MV-4-11 (cell line): Measurements from ENCODE around the gene CD9.
"Not testable (repeated sequence)": the region's sequence is repeated elsewhere in the genome, so short reads cannot be mapped to it uniquely, and the experiment has no call there.

Experiments
- DNase-seq: peaks from one replicate; lab custom pipeline; 2025; lab: John Stamatoyannopoulos, UW

The CD9 gene

DNA sequence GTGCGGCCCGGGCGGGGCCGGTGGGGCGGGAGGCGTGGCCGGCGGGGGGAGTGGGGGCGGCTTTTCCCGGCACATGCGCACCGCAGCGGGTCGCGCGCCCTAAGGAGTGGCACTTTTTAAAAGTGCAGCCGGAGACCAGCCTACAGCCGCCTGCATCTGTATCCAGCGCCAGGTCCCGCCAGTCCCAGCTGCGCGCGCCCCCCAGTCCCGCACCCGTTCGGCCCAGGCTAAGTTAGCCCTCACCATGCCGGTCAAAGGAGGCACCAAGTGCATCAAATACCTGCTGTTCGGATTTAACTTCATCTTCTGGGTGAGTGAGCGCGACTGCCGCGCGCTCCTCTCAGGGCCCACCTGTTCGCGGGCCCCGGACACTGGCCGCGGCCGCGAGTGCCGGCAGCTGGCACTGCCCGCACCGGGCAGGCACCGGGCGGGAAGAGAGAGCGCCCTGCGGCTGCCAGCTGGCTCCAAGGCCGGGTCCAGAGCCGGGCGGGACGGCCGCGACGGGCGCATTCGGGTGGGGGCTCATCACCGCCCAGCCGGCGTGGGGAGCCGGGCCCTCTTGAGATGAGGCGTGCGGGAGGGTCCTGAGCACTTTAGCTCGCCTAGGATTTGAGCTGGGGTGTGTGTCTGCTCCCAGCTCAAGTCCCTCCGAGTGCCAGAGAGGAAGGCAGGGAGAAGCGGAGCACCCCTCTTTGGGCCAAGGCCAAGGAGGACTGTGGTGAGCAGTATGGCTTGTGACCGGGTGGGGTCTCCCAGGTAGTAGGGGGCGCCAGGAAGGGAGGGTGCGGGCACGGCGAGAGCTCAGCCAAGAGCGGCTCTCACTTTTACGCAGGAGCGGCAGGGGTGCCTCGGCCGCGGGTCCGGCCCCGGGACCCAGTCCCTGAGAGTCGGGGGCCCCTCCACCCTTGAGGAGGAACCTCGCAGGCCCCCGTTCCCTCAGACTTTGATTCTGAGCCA is at the start of gene CD9:
CD9 (plus strand) TSS at position 145 of the 957 bp plus-strand sequence; CDS start at position 245, 100 bp downstream.
- DNase-seq: no peak

DNA sequence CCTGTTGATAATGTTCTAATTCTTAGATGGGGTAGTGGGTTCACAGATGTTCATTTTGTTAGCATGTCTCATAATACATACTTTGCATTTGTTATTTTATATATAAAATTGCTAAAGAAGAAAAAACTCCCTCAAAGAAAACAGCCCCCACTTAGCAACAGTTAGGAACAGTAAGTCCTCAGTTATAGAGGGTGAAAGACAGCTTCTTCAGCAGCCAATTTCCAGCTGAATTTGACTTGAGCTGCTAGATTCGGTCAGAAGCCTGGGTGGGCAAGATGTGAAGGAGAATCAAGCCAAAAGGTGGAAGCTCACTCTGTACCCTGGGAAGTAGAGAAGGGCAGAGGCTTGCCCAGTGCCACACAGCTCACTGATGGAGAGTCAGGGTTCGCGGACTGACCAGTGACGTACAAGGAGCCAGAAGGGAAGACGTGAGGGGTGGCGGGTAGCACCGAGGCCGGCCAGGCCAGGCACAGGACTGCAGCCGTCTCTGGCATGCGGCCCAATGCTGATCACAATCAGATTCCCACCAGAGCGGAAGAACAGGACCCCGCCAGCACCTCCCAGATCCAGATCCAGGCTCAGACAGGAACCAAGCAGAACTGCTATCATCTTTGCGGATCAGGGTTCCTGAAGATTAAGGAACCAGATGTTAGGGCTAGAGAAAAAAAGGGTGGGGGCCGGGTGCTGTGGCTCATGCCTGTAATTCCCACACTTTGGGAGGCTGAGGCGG is 45.3 kb upstream of the CD9 start:
- no peak for DNase-seq

DNA sequence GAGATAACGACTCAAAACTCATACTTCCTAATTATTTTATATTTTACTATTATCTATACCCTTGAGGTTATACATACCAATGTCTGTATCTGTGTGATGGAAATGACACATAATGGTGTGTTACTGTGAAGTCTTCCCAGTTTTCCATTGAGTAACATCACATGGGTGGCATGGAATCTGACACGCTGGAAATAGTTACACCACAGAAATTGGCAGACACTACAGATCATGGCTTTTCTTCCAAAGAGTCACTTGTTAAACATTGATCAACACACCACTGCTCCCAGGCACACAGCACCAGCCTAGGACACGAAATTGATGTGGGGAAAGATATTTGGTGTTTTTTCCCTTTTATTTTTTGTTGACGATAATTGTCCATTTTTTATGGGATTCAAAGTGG is 42.7 kb upstream of the CD9 start:
- no peak for DNase-seq

- no peak for DNase-seq
Measured at GRCh38 chr12:6158255-6158654, 41.9 kb upstream of the CD9 start.

- DNase-seq: no peak
Measured at GRCh38 chr12:6158749-6159148, 41.5 kb upstream of the CD9 start.

DNA sequence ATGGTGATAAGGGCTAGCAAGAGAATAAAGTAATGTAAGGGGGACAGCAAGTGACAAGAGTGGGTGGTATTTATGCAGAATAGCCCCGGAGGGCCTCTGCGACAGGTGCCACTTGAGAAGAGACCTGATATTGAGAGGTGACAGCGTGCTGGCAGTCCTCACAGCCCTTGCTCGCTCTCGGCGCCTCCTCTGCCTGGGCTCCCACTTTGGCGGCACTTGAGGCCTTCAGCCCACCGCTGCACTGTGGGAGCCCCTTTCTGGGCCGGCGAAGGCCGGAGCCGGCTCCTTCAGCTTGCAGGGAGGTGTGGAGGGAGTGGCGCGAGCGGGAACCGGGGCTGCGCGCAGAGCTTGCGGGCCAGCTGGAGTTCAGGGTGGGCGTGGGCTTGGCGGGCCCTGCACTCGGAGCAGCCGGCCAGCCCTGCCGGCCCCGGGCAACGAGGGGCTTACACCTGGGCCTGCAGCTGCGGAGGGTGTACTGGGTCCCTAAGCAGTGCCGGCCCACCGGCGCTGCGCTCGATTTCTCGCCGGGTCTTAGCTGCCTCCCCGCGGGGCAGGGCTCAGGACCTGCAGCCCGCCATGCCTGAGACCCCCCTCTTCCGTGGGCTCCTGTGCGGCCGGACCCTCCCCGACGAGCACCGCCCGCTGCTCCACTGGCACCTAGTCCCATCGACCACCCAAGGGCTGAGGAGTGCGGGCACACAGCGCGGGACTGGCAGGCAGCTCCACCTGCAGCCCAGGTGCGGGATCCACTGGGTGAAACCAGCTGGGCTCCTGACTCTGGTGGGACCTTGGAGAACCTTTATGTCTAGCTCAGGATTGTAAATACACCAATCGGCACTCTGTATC is 40.8 kb upstream of the CD9 start:
- not testable (repeated sequence) for DNase-seq

DNA sequence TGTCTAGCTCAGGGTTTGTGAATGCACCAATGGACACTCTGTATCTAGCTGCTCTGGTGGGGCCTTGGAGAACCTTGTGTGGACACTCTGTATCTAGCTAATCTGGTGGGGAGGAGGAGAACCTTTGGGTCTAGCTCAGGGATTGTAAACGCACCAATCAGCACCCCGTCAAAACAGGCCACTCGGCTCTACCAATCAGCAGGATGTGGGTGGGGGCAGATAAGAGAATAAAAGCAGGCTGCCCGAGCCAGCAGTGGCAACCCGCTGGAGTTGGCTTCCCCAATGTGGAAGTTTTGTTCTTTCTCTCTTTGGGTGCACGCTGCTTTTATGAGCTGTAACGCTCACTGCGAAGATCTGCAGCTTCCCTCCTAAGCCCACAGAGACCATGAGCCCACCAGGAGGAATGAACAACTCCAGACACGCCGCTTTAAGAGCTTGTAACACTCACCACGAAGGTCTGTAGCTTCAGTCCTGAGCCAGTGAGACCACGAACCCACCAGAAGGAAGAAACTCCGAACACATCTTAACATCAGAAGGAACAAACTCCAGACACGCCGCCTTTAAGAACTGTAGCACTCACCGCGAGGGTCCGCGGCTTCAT is 40.1 kb upstream of the CD9 start:
- not testable (repeated sequence) for DNase-seq

- no peak for DNase-seq
Measured at GRCh38 chr12:6161124-6161882, 38.9 kb upstream of the CD9 start.

- no peak for DNase-seq
Measured at GRCh38 chr12:6163416-6164060, 36.7 kb upstream of the CD9 start.

DNA sequence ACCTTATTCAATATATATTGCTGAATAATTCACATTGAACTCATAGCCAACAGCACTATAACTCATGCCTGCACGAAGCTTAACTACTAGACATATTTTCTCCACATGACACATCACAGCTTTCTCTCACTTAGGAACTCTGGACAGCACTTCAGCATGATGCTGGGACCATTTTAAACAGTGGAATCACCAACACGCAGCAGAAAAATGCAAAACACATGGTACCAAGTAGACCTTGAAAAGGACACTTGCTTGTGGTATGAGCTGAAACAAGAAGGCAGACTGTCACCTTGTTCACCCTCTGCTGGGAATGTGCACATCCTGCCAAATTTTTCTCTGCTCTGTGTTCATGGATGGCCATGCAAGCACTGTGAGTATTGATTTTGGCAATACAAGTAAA is 34.8 kb upstream of the CD9 start:
- no peak for DNase-seq

GRCh38 chr12:6166808-6167207 is 33.4 kb upstream of the CD9 start:
- DNase-seq: no peak

DNA sequence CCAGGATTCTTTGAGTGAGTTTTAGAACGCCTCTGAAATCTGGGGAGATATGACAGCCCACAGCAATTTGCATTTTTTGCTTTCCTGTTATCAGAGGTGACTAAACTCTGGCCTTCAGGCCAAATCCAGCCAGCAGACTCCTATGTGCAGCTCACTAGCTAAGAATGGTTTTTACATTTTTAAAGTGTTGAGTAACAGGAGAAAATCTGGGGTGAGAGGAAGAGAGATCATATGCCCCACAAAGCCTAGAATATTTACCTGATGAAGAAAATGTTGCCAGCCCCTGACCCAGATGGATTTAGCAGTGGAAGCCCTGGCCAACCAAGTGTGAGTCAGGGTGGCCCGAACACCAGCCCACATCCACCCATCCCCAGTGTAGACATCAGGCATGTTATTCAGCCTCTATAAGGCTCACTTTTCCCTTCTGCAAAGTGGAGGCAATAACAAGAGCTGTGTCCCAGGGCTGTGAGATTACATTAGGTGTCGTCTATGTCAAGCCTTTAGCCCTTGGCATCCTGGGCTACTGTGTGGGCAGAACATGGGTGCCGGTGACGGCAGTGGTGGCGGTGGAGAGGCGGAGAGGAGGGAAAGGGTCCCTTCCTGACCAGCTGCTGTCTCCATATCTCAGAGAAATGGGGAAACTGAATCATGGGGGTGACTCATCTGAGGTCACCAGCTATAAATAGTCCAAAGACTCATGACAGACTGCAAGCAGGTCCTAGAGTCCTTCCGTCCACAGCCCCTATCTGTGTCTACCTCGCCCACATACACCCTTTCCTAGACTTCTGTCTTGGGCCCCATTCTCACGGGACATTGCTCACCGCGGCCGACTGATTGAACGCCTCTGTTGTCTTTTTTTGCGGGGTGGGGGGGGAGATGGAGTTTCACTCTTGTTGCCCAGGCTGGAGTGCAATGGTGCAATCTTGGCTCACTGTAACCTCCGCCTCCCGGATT is 32.6 kb upstream of the CD9 start:
- DNase-seq: peak; percentile 97

- DNase-seq: no peak
Measured at GRCh38 chr12:6171409-6172015, 28.7 kb upstream of the CD9 start.

GRCh38 chr12:6172086-6172485 is 28.1 kb upstream of the CD9 start:
- no peak for DNase-seq

- no peak for DNase-seq
Measured at GRCh38 chr12:6172862-6173261, 27.3 kb upstream of the CD9 start.

DNA sequence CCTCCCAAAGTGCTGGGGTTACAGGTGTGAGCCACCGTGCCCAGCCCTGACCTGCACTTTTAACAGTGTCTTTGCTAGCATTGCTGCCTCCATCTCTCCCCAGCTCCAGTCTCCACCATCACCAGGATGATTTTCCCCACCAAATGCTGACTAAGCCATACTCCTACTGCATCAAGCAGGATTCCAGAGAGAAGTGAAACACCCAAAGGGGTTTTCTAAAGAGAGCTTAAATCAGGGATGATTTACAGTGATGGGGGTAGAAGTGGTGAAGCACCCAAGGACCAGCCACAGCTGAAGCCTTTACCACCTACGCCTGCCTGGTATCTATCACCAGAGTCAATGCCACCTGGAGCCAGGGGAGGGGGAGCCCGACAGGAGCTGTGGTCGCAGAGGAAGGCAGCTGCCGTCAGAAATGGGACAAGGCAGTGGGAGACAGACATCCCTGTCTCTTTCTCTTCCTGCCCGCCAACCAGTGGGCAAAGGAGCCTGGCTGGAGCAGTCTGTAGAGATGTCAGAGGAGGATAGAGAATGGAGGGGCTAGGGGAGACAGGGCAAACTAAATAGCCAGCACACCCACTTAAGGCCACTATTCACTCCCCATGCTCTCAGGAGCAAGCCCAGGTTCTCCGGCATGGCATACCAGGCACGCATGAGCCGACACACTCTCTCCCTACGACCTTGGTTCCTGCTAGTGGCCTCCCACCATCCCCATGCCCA is 22.4 kb upstream of the CD9 start:
- peak; percentile 19 for DNase-seq

- no peak for DNase-seq
Measured at GRCh38 chr12:6178981-6179761, 21.0 kb upstream of the CD9 start.
